Panc1 (cell line): ENCODE measurements around the gene SMIM10L2A.

ENCODE experiments used
- TCF7L2 ChIP-seq: IDR thresholded peaks from 2 replicates; pipeline ENCODE4 v1.6.1; 2011; ENCODE audit warnings: mild to moderate bottlenecking, low read depth, low read length, inconsistent platforms
- TF ChIP-seq, protein P1 (sequence below): fragments of 450-650 bp; IDR thresholded peaks from 2 replicates; pipeline ENCODE4 v1.5.1; 2017; ENCODE audit warnings: mild to moderate bottlenecking

DNA sequence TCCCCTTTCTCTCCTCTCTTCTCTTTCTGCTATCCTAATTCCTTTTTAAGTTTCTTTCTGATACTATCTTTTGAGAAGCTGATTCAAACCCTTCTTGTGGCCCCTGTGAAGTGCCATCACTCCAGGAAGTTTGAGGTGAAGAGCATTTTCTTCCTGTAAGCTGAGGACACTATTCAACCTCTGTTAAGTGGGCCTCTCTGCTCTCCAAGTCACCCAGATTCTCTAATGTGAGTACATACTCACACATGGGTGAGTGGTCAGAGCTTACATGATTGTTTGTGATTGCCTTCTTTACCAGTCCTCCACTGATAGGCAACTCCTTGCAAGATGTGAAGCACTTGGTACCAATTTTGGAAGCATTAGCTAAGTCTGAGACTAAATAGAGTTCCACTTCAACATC, 18.4 kb upstream of the SMIM10L2A start:
- TF ChIP-seq TCF7L2 = no peak
- TF ChIP-seq, protein P1, sequence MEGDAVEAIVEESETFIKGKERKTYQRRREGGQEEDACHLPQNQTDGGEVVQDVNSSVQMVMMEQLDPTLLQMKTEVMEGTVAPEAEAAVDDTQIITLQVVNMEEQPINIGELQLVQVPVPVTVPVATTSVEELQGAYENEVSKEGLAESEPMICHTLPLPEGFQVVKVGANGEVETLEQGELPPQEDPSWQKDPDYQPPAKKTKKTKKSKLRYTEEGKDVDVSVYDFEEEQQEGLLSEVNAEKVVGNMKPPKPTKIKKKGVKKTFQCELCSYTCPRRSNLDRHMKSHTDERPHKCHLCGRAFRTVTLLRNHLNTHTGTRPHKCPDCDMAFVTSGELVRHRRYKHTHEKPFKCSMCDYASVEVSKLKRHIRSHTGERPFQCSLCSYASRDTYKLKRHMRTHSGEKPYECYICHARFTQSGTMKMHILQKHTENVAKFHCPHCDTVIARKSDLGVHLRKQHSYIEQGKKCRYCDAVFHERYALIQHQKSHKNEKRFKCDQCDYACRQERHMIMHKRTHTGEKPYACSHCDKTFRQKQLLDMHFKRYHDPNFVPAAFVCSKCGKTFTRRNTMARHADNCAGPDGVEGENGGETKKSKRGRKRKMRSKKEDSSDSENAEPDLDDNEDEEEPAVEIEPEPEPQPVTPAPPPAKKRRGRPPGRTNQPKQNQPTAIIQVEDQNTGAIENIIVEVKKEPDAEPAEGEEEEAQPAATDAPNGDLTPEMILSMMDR = no peak
